Fibroblast of the conjunctiva (primary cell): ENCODE data around the gene PRR9.

Source experiments
- DNase-seq: peaks from one replicate; pipeline ENCODE4 v3.0.0-alpha.2; 2010; ENCODE audit warnings: low read depth

PRR9 gene

DNA sequence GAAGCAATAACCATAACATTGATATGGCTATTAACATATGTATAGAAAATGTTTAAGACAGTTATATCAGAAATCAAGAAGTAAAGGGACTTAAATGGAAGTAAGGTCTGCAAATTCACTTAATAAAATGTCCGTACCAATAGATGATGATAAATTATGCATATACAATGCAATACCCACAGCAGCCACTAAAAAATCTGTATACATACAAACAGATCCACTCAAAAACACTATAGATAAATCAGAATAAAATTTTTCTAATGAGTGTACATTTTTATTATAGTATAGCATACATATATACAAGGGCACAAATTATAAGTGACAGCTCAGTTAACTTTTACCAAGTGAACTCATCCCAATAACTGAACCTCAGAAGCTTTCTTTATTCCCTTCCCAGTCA, 48.1 kb downstream of the PRR9 start:
- DNase-seq = no peak
